Calu3 (cell line): ENCODE data around the gene WWOX. TPM values are rescaled to one million over a fixed set of nuclear protein-coding genes. Genes with fewer than 3 reads are reported as not detected.

Experiments
- BruUV-seq: library from RNA; stranded (reverse); fragments of 400-500 nt; replicated peaks from 2 replicates; lab custom pipeline; 2021; lab: Mats Ljungman, UMichigan
- CTCF ChIA-PET: fragments of 300-600 bp; sonication (Branson Sonifier 250); formaldehyde crosslinking; loops from one replicate; lab custom pipeline; 2022; ENCODE audit warnings: antibody characterized with exemption; lab: Charles Lee
- DNase-seq: peaks from one replicate; pipeline ENCODE4 v3.0.0; 2022
- H3K27ac Mint-ChIP-seq: one replicate; pipeline ENCODE4 v1.8.0; 2022; ENCODE audit warnings: mixed read lengths; ENCODE audit not compliant: unreplicated experiment
- H3K27me3 Mint-ChIP-seq: one replicate; pipeline ENCODE4 v1.8.0; 2022; ENCODE audit warnings: mixed read lengths; ENCODE audit not compliant: unreplicated experiment
- H3K36me3 Mint-ChIP-seq: one replicate; pipeline ENCODE4 v1.8.0; 2022; ENCODE audit warnings: mild to moderate bottlenecking, moderate library complexity, mixed read lengths; ENCODE audit not compliant: insufficient read depth, unreplicated experiment
- H3K4me1 Mint-ChIP-seq: one replicate; pipeline ENCODE4 v1.8.0; 2022; ENCODE audit warnings: mild to moderate bottlenecking, low read depth, mixed read lengths; ENCODE audit not compliant: unreplicated experiment
- H3K4me3 Mint-ChIP-seq: one replicate; pipeline ENCODE4 v1.8.0; 2022; ENCODE audit warnings: mild to moderate bottlenecking, low read depth, moderate library complexity, mixed read lengths; ENCODE audit not compliant: unreplicated experiment
- H3K9me3 Mint-ChIP-seq: one replicate; pipeline ENCODE4 v1.8.0; 2022; ENCODE audit warnings: low read depth, mixed read lengths; ENCODE audit not compliant: unreplicated experiment
- intact Hi-C: fragments of 100-400 bp; cut with micrococcal nuclease; formaldehyde crosslinking; loops from one replicate; pipeline ENCODE4 v1.10.0; 2022; ENCODE audit not compliant: unreplicated experiment
- total RNA-seq: library from RNA; stranded (reverse); gene quantifications from 2 replicates; pipeline ENCODE4 v1.2.3, GENCODE V29; 2022
- TF ChIP-seq, protein P1 (sequence below): fragments of 200-600 bp; IDR thresholded peaks from one replicate; pipeline ENCODE4 v1.8.0; 2022; ENCODE audit warnings: antibody characterized with exemption; ENCODE audit not compliant: unreplicated experiment

The WWOX gene
- total RNA-seq, 1 experiment from 2014 or later: 33.5 TPM

DNA sequence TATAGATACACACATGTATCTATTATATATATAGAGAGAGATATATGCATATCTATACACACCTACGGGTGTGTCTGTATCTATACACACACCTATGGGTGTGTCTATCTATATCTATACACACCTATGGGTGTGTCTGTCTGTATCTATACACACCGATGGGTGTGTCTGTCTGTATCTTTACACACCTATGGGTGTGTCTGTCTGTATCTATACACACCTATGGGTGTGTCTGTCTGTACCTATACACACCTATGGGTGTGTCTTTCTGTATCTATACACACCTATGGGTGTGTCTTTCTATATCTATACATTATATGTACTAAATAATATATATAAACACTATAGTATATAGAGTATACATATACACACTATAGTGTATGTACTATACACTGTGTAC is 762.6 kb downstream of the WWOX start:
- DNase-seq: no peak
- no TSS peak for BruUV-seq
- H3K36me3 Mint-ChIP-seq: no peaks in the 10 kb centered on the region
- H3K4me3 Mint-ChIP-seq: no peak overlapping the region
- intact Hi-C loops: no loop called here
- CTCF ChIA-PET: no interaction called here
- no peaks in the 10 kb centered on the region for H3K27me3 Mint-ChIP-seq
- peaks cover 7% of the 10 kb centered on the region for H3K9me3 Mint-ChIP-seq
- H3K27ac Mint-ChIP-seq: no peak overlapping the region
- no peaks in the 10 kb centered on the region for H3K4me1 Mint-ChIP-seq
- TF ChIP-seq, protein P1, sequence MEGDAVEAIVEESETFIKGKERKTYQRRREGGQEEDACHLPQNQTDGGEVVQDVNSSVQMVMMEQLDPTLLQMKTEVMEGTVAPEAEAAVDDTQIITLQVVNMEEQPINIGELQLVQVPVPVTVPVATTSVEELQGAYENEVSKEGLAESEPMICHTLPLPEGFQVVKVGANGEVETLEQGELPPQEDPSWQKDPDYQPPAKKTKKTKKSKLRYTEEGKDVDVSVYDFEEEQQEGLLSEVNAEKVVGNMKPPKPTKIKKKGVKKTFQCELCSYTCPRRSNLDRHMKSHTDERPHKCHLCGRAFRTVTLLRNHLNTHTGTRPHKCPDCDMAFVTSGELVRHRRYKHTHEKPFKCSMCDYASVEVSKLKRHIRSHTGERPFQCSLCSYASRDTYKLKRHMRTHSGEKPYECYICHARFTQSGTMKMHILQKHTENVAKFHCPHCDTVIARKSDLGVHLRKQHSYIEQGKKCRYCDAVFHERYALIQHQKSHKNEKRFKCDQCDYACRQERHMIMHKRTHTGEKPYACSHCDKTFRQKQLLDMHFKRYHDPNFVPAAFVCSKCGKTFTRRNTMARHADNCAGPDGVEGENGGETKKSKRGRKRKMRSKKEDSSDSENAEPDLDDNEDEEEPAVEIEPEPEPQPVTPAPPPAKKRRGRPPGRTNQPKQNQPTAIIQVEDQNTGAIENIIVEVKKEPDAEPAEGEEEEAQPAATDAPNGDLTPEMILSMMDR: no peak

DNA sequence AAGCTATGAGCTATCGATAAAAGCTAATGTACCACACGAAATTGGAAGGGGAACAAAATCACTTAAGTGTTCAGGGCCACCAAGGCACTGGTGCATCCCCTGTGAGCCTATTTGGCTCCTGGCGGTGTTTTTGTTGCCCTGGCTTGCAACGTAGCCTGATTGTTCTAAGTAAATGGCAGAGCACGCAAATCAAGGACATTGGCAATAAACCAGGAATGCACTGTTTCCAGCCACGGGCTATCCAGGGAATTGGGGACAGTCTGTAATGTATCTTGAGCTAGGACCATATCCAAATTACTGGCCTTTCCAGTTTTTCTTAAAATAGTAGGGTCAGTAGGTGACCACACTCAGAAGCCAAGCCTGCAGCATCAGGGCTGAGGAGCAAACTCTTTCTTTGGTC is 767.1 kb downstream of the WWOX start:
- Mint-ChIP-seq H3K4me3 (no peak overlapping the region), H3K27ac (no peak overlapping the region), H3K9me3 (peaks cover 8% of the 10 kb centered on the region), H3K27me3 (no peaks in the 10 kb centered on the region), H3K4me1 (no peaks in the 10 kb centered on the region), H3K36me3 (no peaks in the 10 kb centered on the region)
- intact Hi-C loops: no loop called here
- CTCF ChIA-PET: interaction anchor here (0.6 kb wide), 1 partner anchor 16 kb away, joined by 3 read pairs; no protein-coding TSS in a partner anchor
- TF ChIP-seq, protein P1: no peak
- no TSS peak for BruUV-seq
- DNase-seq: no peak

DNA sequence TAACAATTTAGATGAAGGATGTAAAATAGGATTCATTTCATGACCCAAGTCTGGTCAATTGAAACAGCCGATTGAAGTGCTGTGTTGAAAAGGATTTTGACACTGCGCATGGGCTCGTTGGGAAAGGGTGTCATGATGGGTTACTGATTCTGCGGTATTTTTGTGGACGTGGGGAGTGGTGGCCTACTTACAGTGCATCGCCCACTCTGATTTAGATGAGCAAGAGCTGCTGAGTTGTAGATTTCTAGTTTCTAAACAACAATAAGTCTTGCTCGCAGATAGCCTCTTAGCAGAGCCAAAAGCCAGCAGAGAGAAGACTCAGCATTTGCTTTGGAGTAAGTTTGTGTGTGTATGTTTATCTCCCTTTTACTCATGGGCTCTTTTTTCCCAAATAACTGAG is 770.0 kb downstream of the WWOX start:
- no peak for DNase-seq
- intact Hi-C loops: no loop called here
- no peaks in the 10 kb centered on the region for H3K36me3 Mint-ChIP-seq
- CTCF ChIA-PET: no interaction called here
- peaks cover 12% of the 10 kb centered on the region for H3K9me3 Mint-ChIP-seq
- H3K4me1 Mint-ChIP-seq: no peaks in the 10 kb centered on the region
- no TSS peak for BruUV-seq
- TF ChIP-seq, protein P1: no peak
- no peaks in the 10 kb centered on the region for H3K27me3 Mint-ChIP-seq
- H3K4me3 Mint-ChIP-seq: no peak overlapping the region
- no peak overlapping the region for H3K27ac Mint-ChIP-seq

DNA sequence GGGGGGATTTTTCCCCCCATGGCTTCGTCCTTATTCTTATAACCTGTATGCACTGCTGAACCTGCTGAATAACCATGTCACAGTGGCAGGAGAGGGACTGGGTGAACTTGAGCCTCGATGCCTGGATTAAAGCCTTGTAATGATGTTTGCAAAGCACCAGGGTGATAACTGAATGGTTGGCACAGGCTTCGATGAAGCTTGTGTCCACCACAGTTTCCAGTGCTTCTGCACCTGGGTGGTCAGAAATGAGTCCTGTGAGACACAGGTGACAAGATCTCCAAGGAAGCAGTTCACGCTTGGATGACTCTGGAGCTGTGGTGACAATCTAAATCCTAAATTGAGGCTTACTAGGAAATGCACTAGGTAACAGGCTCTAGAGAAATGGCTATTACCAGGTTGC is 771.8 kb downstream of the WWOX start:
- Mint-ChIP-seq H3K4me1 (no peaks in the 10 kb centered on the region), H3K27ac (no peak overlapping the region), H3K9me3 (peaks cover 17% of the 10 kb centered on the region), H3K4me3 (no peak overlapping the region), H3K36me3 (no peaks in the 10 kb centered on the region), H3K27me3 (no peaks in the 10 kb centered on the region)
- no peak for DNase-seq
- no TSS peak for BruUV-seq
- TF ChIP-seq, protein P1: no peak
- intact Hi-C loops: no loop called here
- CTCF ChIA-PET: no interaction called here
